Measurements from ENCODE around the gene SPON2. TPM values are rescaled to one million over a fixed set of nuclear protein-coding genes. Genes with fewer than 3 reads are reported as not detected.

SPON2 gene
- total RNA-seq, 6 donors from 2014 or later, result 23.2 to 81.3 (median 50.8) TPM

DNA sequence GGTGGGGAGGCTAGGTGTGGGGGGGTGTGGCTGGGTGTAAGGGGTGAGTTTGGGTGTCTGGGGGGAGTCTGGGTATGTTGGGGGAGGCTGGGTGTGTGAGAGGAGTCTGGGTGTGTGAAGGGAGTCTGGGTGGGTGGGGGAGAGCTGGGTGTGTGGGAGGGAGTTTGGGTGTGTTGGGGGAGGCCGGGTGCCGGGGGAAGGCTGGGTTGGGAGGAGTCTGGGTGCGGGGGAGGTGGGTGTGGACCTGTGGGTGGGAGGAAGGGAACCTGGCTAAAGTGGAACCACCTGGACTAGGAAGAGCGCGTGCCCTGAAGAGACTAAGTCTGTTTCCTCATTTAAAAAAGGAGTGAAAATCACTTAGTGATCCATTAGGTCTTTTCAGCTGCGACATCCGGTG lies 18.3 kb downstream of the SPON2 start:
- Histone ChIP-seq H3K4me3 (no peak overlapping the region), H3K9me3 (peaks cover 0 to 7% (median 3%) of the 10 kb centered on the region in 4 donors), H3K36me3 (no peaks in the 10 kb centered on the region), H3K4me1 (peaks cover 7 to 17% (median 9%) of the 10 kb centered on the region in 4 donors), H3K27me3 (no peaks in the 10 kb centered on the region), H3K27ac (no peak overlapping the region)
- DNase-seq (peak in 1 of 2 donors; percentile 21), ATAC-seq (ENCODE audit: low FRiP score in 2 of 2) (no peak)
- 58 to 61% methylated on average over 7 of the region's 7 CpGs for WGBS, 2 donors
- TF ChIP-seq POLR2AphosphoS5 (IDR thresholded peaks at IDR 0.05) (no peak), EP300 (IDR thresholded peaks at IDR 0.05) (no peak), POLR2A (IDR thresholded peaks at IDR 0.05) (no peak), CTCF (IDR thresholded peaks at IDR 0.05) (no peak)

DNA sequence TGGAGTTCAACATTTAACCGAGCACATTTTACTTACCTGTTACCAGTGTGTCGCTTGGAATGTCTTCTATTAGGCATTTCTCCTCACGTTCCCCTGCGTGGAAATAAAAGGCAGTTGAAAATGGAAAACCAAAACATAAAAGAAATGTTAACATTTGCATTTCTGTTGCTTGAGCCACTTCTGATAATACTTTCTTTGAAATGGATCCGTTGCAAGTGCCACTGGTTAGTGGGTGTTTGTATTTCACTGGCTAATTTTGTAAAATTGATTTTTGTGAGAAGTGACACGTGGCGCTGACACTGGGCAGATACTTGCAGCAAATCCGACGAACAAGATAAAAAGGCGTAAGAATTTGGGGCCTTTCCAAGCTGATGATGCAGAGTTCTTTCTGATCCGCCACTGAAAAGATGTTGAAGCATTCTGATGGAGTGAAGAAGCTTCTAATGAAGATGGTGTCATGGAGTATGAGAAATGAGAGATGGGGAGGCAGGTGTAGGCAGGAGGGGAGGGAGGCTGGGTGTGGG lies 18.8 kb downstream of the SPON2 start:
- no peaks in the 10 kb centered on the region for H3K36me3 ChIP-seq
- no peak overlapping the region for H3K27ac ChIP-seq
- peaks cover 0 to 7% (median 3%) of the 10 kb centered on the region in 4 donors for H3K9me3 ChIP-seq
- 75 to 82% methylated on average over 11 of the region's 11 CpGs for WGBS, 2 donors
- H3K4me3 ChIP-seq, result no peak overlapping the region
- no peaks in the 10 kb centered on the region for H3K27me3 ChIP-seq
- H3K4me1 ChIP-seq, result peaks cover 7 to 17% (median 9%) of the 10 kb centered on the region in 4 donors
- DNase-seq, result no peak
- no peak for ATAC-seq (ENCODE audit: low FRiP score in 2 of 2)
- TF ChIP-seq CTCF (IDR thresholded peaks at IDR 0.05), result no peak
- TF ChIP-seq POLR2AphosphoS5 (IDR thresholded peaks at IDR 0.05), result no peak
- no peak for TF ChIP-seq POLR2A (IDR thresholded peaks at IDR 0.05)
- TF ChIP-seq EP300 (IDR thresholded peaks at IDR 0.05), result no peak

- Histone ChIP-seq H3K4me1 (peaks cover 7 to 17% (median 9%) of the 10 kb centered on the region in 4 donors), H3K27ac (no peak overlapping the region), H3K36me3 (no peaks in the 10 kb centered on the region), H3K27me3 (no peaks in the 10 kb centered on the region), H3K9me3 (no peaks in the 10 kb centered on the region), H3K4me3 (no peak overlapping the region)
- WGBS, 2 donors, result 69 to 85% methylated on average over 6 of the region's 6 CpGs
- no peak for ATAC-seq (ENCODE audit: low FRiP score in 2 of 2)
- TF ChIP-seq POLR2A (IDR thresholded peaks at IDR 0.05), result no peak
- TF ChIP-seq POLR2AphosphoS5 (IDR thresholded peaks at IDR 0.05), result no peak
- no peak for DNase-seq
Measured at GRCh38 chr4:1152290-1152689, 20.1 kb downstream of the SPON2 start.

DNA sequence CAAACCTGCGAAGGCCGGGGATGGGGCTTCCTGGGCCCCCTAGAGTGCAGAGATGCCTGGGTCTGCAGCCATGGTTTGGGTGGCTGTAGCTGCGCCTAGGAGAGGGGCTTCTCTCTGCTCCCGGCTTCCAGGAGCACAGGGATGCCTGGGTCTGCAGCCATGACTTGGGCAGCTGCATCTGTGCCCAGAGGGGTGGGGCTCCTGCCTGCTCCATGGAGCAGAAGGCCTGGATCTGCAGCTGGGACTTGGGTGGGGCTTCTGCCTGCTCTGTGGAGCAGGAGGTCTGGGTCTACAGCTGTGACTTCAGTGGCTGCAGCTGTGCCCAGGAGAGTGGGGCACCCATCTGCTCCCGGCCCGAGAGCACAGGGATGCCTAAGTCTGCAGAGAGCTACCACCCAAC lies 20.8 kb downstream of the SPON2 start:
- no peaks in the 10 kb centered on the region for H3K27me3 ChIP-seq
- H3K4me1 ChIP-seq, result peaks cover 7 to 17% (median 9%) of the 10 kb centered on the region in 4 donors
- DNase-seq (peak in 1 of 2 donors; percentile 44), ATAC-seq (ENCODE audit: low FRiP score in 2 of 2) (no peak)
- H3K4me3 ChIP-seq, result no peak overlapping the region
- H3K27ac ChIP-seq, result no peak overlapping the region
- TF ChIP-seq POLR2AphosphoS5 (IDR thresholded peaks at IDR 0.05) (no peak), POLR2A (IDR thresholded peaks at IDR 0.05) (no peak), EP300 (IDR thresholded peaks at IDR 0.05) (no peak), CTCF (IDR thresholded peaks at IDR 0.05) (no peak)
- no peaks in the 10 kb centered on the region for H3K9me3 ChIP-seq
- no peaks in the 10 kb centered on the region for H3K36me3 ChIP-seq
- WGBS, 2 donors, result 86 to 100% methylated on average over 2 to 4 of the region's 6 CpGs

- WGBS, 2 donors, result 20 to 86% methylated on average over 1 to 3 of the region's 3 CpGs
- DNase-seq (no peak), ATAC-seq (ENCODE audit: low FRiP score in 2 of 2) (no peak)
- Histone ChIP-seq H3K4me3 (no peak overlapping the region), H3K27ac (no peak overlapping the region), H3K36me3 (no peaks in the 10 kb centered on the region), H3K27me3 (no peaks in the 10 kb centered on the region), H3K4me1 (peaks cover 7 to 17% (median 9%) of the 10 kb centered on the region in 4 donors), H3K9me3 (no peaks in the 10 kb centered on the region)
- TF ChIP-seq CTCF (IDR thresholded peaks at IDR 0.05), result no peak
- no peak for TF ChIP-seq EP300 (IDR thresholded peaks at IDR 0.05)
- no peak for TF ChIP-seq POLR2AphosphoS5 (IDR thresholded peaks at IDR 0.05)
- TF ChIP-seq POLR2A (IDR thresholded peaks at IDR 0.05), result no peak
Measured at GRCh38 chr4:1150875-1151274, 21.5 kb downstream of the SPON2 start.
